A549 treated with GW870086 at 1 μM for 4 hours (cell line): ENCODE data around the gene FMC1. TPM values are rescaled to one million over a fixed set of nuclear protein-coding genes. Genes with fewer than 3 reads are reported as not detected.

Source experiments
- total RNA-seq: library from RNA; stranded (reverse); fragments of 200-300 nt; extraction: Qiagen RNA extraction; gene quantifications from 5 replicates; pipeline ENCODE4 v1.2.3, GENCODE V29; 2022; ENCODE audit warnings: low read depth

The FMC1 gene
- total RNA-seq: 16.8 to 39.9 TPM (median 32.7 TPM) in 5 replicates

GRCh38 chr7:139341058-139341775 lies at the start of gene FMC1:
Gene FMC1, plus strand, starts transcription at chr7:139341337. Its CDS starts 48 bp downstream, at chr7:139341385.

GRCh38 chr7:139359366-139360209 lies 18.5 kb downstream of the FMC1 start, which contains the start of gene LUC7L2:
Gene LUC7L2, plus strand, starts transcription at chr7:139359894. Its CDS starts 368 bp downstream, at chr7:139360262.

Other genes with a start within 250 kb of the FMC1 start
- 31.4 to 36.5 TPM (median 33.6 TPM) in 5 replicates for gene ZC3HAV1, start 231.6 kb upstream of the FMC1 start, total RNA-seq
- gene UBN2, start 110.1 kb upstream of the FMC1 start, total RNA-seq: 1.9 to 3.9 TPM (median 2.8 TPM) in 5 replicates
- 32.7 to 39.7 TPM (median 37.6 TPM) in 5 replicates for gene LUC7L2, start 18.6 kb downstream of the FMC1 start, total RNA-seq
- gene KLRG2, start 142.3 kb downstream of the FMC1 start, total RNA-seq: 0.59 to 0.98 TPM (median 0.79 TPM) in 5 replicates
- 0.44 TPM in 1 of 5 replicates, not detected in the others for gene CLEC2L, start 182.3 kb downstream of the FMC1 start, total RNA-seq